ENCODE results near the gene ELN.

ELN gene

DNA sequence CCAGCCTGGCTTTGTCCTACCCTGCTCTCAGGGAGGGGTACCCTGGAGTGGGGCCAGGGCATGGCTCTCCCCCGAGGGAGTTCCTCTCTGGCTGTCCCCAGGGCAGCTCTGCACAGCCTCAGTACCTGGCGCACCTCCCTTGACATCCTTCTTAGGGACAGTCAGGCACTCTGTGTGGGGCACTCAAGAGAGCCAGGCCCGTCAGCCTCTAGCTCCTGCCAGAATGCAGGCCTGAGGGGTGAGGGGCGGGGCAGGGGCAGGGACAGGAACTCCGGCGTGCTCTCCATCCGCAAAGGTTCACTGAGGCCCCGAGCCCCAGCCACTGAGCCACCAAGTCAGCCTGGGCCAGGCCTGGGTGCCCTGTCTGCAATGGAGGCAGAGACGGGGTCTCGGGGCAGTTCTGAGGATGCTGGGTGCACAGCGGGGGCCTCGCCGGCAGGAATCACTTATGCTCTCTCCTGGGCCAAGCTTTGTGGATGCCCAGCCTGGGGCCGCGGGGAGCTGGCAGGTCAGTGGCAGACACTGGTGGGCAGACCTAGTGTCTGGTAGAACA is 65.8 kb downstream of the ELN start:
- H3K4me1 ChIP-seq (ENCODE audit: control insufficient read depth, insufficient read depth, low read length): peaks cover 30% of the 10 kb centered on the region
- no peak overlapping the region for H3K27ac ChIP-seq (ENCODE audit: insufficient read depth, low read depth, low read length, poor library complexity, severe bottlenecking)
- no peaks in the 10 kb centered on the region for H3K9me3 ChIP-seq (ENCODE audit: control insufficient read depth, low read length)
- no peak overlapping the region for H3K4me3 ChIP-seq (ENCODE audit: insufficient read depth, low read depth, low read length)
- H3K36me3 ChIP-seq (ENCODE audit: control insufficient read depth, insufficient read depth, low read length): peaks cover 18% of the 10 kb centered on the region
- no peaks in the 10 kb centered on the region for H3K27me3 ChIP-seq (ENCODE audit: control insufficient read depth, insufficient read depth, low read length, poor library complexity, severe bottlenecking)
- WGBS, 2 experiments: 45 to 52% methylated on average over 15 of the region's 15 CpGs

GRCh38 chr7:74094224-74095101 is 66.5 kb downstream of the ELN start:
- H3K9me3 ChIP-seq (ENCODE audit: control insufficient read depth, low read length): no peaks in the 10 kb centered on the region
- H3K27ac ChIP-seq (ENCODE audit: insufficient read depth, low read depth, low read length, poor library complexity, severe bottlenecking): peak overlapping the region; percentile 63
- H3K36me3 ChIP-seq (ENCODE audit: control insufficient read depth, insufficient read depth, low read length): peaks cover 18% of the 10 kb centered on the region
- no peaks in the 10 kb centered on the region for H3K27me3 ChIP-seq (ENCODE audit: control insufficient read depth, insufficient read depth, low read length, poor library complexity, severe bottlenecking)
- WGBS, 2 experiments: 14% methylated on average over 32 of the region's 32 CpGs
- peak overlapping the region; percentile 32 for H3K4me3 ChIP-seq (ENCODE audit: insufficient read depth, low read depth, low read length)
- peaks cover 30% of the 10 kb centered on the region for H3K4me1 ChIP-seq (ENCODE audit: control insufficient read depth, insufficient read depth, low read length)

- Histone ChIP-seq H3K27me3 (ENCODE audit: control insufficient read depth, insufficient read depth, low read length, poor library complexity, severe bottlenecking) (no peaks in the 10 kb centered on the region), H3K4me1 (ENCODE audit: control insufficient read depth, insufficient read depth, low read length) (peaks cover 30% of the 10 kb centered on the region), H3K27ac (ENCODE audit: insufficient read depth, low read depth, low read length, poor library complexity, severe bottlenecking) (no peak overlapping the region), H3K4me3 (ENCODE audit: insufficient read depth, low read depth, low read length) (no peak overlapping the region), H3K9me3 (ENCODE audit: control insufficient read depth, low read length) (no peaks in the 10 kb centered on the region), H3K36me3 (ENCODE audit: control insufficient read depth, insufficient read depth, low read length) (peaks cover 18% of the 10 kb centered on the region)
- 93 to 95% methylated on average over 6 of the region's 6 CpGs for WGBS, 2 experiments
These were observed 67.2 kb downstream of the ELN start for GRCh38 chr7:74095135-74095534.

DNA sequence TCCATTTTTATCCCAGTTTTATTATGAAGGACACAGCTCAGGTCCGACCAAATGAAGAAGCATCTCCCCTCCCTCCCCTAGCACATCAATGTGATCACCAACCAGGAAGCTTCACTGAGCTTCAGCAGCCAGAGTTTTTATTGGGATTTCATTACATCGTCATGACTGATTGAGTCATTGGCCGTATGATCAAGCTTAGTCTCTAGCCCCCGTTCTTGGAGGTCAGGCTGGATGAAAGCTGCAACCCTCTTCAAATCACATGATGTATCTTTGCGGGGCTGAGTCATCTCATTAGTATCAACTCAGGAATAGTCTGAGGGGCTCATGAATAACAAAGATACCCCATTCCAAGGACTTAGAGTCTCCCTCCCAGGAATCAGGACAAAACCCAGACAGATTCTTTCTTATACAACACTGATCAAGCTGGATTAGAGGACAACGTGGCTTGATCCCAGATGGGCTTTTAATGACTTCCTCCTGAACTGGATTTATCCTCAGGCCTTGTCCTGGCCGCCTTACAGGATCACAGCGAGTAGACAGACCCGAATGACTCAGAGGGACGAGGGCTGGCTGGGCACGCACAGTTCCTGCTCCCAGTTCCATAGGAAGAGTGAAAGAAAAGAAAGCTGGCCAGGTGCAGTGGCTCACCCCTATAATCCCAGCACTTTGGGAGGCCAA is 70.1 kb downstream of the ELN start:
- WGBS, 2 experiments: 93% methylated on average over 11 of the region's 11 CpGs
- peaks cover 15% of the 10 kb centered on the region for H3K36me3 ChIP-seq (ENCODE audit: control insufficient read depth, insufficient read depth, low read length)
- no peaks in the 10 kb centered on the region for H3K9me3 ChIP-seq (ENCODE audit: control insufficient read depth, low read length)
- H3K27ac ChIP-seq (ENCODE audit: insufficient read depth, low read depth, low read length, poor library complexity, severe bottlenecking): no peak overlapping the region
- peaks cover 19% of the 10 kb centered on the region for H3K4me1 ChIP-seq (ENCODE audit: control insufficient read depth, insufficient read depth, low read length)
- no peaks in the 10 kb centered on the region for H3K27me3 ChIP-seq (ENCODE audit: control insufficient read depth, insufficient read depth, low read length, poor library complexity, severe bottlenecking)
- H3K4me3 ChIP-seq (ENCODE audit: insufficient read depth, low read depth, low read length): no peak overlapping the region

DNA sequence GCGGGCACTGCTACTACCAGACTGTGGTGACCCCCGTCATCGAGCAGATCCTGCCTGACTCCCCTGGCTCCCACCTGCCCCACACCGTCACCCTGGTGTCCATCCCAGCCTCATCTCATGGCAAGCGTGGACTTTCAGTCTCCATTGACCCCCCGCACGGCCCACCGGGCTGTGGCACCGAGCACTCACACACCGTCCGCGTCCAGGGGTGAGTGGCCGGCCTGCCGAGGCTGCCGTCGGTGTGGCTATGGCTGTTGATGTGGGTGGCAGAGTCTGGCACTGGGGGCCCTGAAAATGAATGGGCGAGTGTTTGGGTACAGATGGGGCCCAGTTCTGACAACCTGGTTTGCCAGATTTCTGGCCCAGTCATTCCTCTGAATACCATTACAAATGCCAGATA is 71.1 kb downstream of the ELN start:
- no peaks in the 10 kb centered on the region for H3K9me3 ChIP-seq (ENCODE audit: control insufficient read depth, low read length)
- WGBS, 2 experiments: 97% methylated on average over 17 of the region's 17 CpGs
- H3K27me3 ChIP-seq (ENCODE audit: control insufficient read depth, insufficient read depth, low read length, poor library complexity, severe bottlenecking): no peaks in the 10 kb centered on the region
- H3K4me1 ChIP-seq (ENCODE audit: control insufficient read depth, insufficient read depth, low read length): peaks cover 10% of the 10 kb centered on the region
- peaks cover 18% of the 10 kb centered on the region for H3K36me3 ChIP-seq (ENCODE audit: control insufficient read depth, insufficient read depth, low read length)
- H3K27ac ChIP-seq (ENCODE audit: insufficient read depth, low read depth, low read length, poor library complexity, severe bottlenecking): no peak overlapping the region
- H3K4me3 ChIP-seq (ENCODE audit: insufficient read depth, low read depth, low read length): no peak overlapping the region

DNA sequence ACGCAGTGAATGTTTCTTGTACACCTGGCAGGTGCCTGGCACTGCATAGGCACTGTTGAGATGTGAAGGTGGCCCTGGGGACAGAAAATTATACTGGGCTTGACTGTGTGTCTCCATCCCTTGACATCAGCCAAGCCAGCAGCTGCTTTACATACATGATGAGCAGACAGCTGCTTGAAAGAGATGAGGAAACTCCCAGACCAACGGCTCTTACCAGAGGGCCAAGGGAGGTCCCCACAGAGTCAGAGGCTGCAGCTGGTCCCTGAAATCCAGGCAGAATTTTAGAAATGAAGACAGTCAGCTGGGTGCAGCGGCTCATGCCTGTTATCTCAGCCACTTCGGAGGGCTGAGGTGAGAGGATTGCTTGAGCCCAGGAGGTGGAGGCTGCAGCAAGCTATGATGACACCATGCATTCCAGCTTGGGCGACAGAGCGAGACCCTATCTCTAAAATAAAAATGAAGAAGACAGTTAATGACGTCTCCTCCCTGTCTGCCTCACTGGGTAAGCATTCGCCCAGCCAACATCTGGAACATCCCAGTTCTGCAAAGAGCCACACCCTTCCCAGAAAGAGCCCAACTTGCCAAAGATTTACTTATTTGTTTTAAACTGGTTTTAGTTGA is 73.2 kb downstream of the ELN start:
- H3K36me3 ChIP-seq (ENCODE audit: control insufficient read depth, insufficient read depth, low read length): peaks cover 28% of the 10 kb centered on the region
- no peak overlapping the region for H3K27ac ChIP-seq (ENCODE audit: insufficient read depth, low read depth, low read length, poor library complexity, severe bottlenecking)
- H3K4me1 ChIP-seq (ENCODE audit: control insufficient read depth, insufficient read depth, low read length): no peaks in the 10 kb centered on the region
- no peaks in the 10 kb centered on the region for H3K9me3 ChIP-seq (ENCODE audit: control insufficient read depth, low read length)
- no peak overlapping the region for H3K4me3 ChIP-seq (ENCODE audit: insufficient read depth, low read depth, low read length)
- H3K27me3 ChIP-seq (ENCODE audit: control insufficient read depth, insufficient read depth, low read length, poor library complexity, severe bottlenecking): no peaks in the 10 kb centered on the region
- 89 to 94% methylated on average over 8 of the region's 8 CpGs for WGBS, 2 experiments

GRCh38 chr7:74103219-74103772 is 75.3 kb downstream of the ELN start:
- Histone ChIP-seq H3K9me3 (ENCODE audit: control insufficient read depth, low read length) (no peaks in the 10 kb centered on the region), H3K4me3 (ENCODE audit: insufficient read depth, low read depth, low read length) (no peak overlapping the region), H3K4me1 (ENCODE audit: control insufficient read depth, insufficient read depth, low read length) (no peaks in the 10 kb centered on the region), H3K36me3 (ENCODE audit: control insufficient read depth, insufficient read depth, low read length) (peaks cover 14% of the 10 kb centered on the region), H3K27me3 (ENCODE audit: control insufficient read depth, insufficient read depth, low read length, poor library complexity, severe bottlenecking) (no peaks in the 10 kb centered on the region), H3K27ac (ENCODE audit: insufficient read depth, low read depth, low read length, poor library complexity, severe bottlenecking) (no peak overlapping the region)
- 97% methylated on average over 6 of the region's 6 CpGs for WGBS, 2 experiments

DNA sequence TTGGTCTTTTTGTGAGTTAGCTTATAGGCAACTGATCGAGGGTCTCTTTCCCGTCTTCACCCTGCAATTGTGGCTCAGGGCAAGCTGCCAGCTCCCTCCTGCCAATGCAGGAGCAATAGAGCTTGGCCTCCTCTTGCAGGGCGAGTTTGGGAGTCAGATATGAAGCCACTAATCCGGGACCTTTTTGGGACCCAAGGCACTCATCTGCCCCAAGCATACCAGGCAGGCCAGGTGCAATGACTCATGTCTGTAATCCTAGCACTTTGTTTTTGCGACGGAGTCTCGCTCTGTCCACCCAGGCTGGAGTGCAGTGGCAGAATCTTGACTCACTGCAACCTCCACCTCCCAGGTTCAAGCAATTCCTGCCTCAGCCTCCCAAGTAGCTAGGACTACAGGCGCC is 76.7 kb downstream of the ELN start:
- 90 to 94% methylated on average over 8 of the region's 8 CpGs for WGBS, 2 experiments
- Histone ChIP-seq H3K4me1 (ENCODE audit: control insufficient read depth, insufficient read depth, low read length) (no peaks in the 10 kb centered on the region), H3K36me3 (ENCODE audit: control insufficient read depth, insufficient read depth, low read length) (peaks cover 18% of the 10 kb centered on the region), H3K27ac (ENCODE audit: insufficient read depth, low read depth, low read length, poor library complexity, severe bottlenecking) (no peak overlapping the region), H3K9me3 (ENCODE audit: control insufficient read depth, low read length) (no peaks in the 10 kb centered on the region), H3K4me3 (ENCODE audit: insufficient read depth, low read depth, low read length) (no peak overlapping the region), H3K27me3 (ENCODE audit: control insufficient read depth, insufficient read depth, low read length, poor library complexity, severe bottlenecking) (no peaks in the 10 kb centered on the region)

DNA sequence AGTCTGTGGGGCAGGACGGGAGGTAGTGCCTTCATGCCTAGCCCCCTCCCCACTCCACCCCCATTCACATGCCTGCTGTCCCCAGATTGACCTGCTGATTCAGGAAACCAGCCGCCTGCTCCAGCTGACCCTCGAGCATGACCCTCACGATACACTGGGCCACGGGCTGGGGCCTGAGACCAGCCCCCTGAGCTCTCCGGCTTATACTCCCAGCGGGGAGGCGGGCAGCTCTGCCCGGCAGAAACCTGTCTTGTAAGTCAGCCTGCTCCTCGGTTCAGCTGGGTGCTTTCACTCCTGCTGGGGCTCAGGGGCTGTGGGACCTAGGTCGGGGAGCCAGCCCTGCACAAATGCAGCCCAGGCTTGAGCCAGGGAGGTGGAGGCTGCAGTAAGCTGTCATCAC is 78.0 kb downstream of the ELN start:
- H3K9me3 ChIP-seq (ENCODE audit: control insufficient read depth, low read length): no peaks in the 10 kb centered on the region
- no peak overlapping the region for H3K27ac ChIP-seq (ENCODE audit: insufficient read depth, low read depth, low read length, poor library complexity, severe bottlenecking)
- no peaks in the 10 kb centered on the region for H3K27me3 ChIP-seq (ENCODE audit: control insufficient read depth, insufficient read depth, low read length, poor library complexity, severe bottlenecking)
- no peaks in the 10 kb centered on the region for H3K4me1 ChIP-seq (ENCODE audit: control insufficient read depth, insufficient read depth, low read length)
- H3K36me3 ChIP-seq (ENCODE audit: control insufficient read depth, insufficient read depth, low read length): peaks cover 18% of the 10 kb centered on the region
- 90 to 91% methylated on average over 11 of the region's 11 CpGs for WGBS, 2 experiments
- H3K4me3 ChIP-seq (ENCODE audit: insufficient read depth, low read depth, low read length): no peak overlapping the region

DNA sequence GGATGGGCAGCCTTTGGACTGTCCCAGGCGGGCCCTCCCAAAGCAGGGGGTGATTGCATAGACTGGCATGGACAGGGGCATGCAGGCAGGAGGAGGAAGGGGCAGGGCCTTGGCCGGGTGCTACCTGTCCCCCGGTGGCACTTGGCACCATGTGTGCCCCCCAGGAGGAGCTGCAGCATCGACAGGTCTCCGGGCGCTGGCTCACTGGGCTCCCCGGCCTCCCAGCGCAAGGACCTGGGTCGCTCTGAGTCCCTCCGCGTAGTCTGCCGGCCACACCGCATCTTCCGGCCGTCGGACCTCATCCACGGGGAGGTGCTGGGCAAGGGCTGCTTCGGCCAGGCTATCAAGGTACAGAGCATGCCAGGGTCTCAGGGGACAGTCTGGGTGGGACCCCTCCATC is 78.9 kb downstream of the ELN start:
- Histone ChIP-seq H3K4me1 (ENCODE audit: control insufficient read depth, insufficient read depth, low read length) (no peaks in the 10 kb centered on the region), H3K36me3 (ENCODE audit: control insufficient read depth, insufficient read depth, low read length) (peaks cover 21% of the 10 kb centered on the region), H3K4me3 (ENCODE audit: insufficient read depth, low read depth, low read length) (no peak overlapping the region), H3K9me3 (ENCODE audit: control insufficient read depth, low read length) (no peaks in the 10 kb centered on the region), H3K27ac (ENCODE audit: insufficient read depth, low read depth, low read length, poor library complexity, severe bottlenecking) (no peak overlapping the region), H3K27me3 (ENCODE audit: control insufficient read depth, insufficient read depth, low read length, poor library complexity, severe bottlenecking) (no peaks in the 10 kb centered on the region)
- 96% methylated on average over 18 of the region's 18 CpGs for WGBS, 2 experiments

All from ectodermal cell (in vitro differentiated cells).